NCI-H345 (cell line): ENCODE data around the gene RGL4.
A peak's percentile ranks its signal among the peaks of the same experiment; 100 is the strongest.
"Not testable (repeated sequence)": the region's sequence is repeated elsewhere in the genome, so short reads cannot be mapped to it uniquely, and the experiment has no call there.

Experiments
- DNase-seq: peaks from one replicate; lab custom pipeline; 2025; lab: John Stamatoyannopoulos, UW

RGL4 gene

GRCh38 chr22:23698673-23699235 lies 7.9 kb downstream of the RGL4 start:
- DNase-seq = no peak

DNA sequence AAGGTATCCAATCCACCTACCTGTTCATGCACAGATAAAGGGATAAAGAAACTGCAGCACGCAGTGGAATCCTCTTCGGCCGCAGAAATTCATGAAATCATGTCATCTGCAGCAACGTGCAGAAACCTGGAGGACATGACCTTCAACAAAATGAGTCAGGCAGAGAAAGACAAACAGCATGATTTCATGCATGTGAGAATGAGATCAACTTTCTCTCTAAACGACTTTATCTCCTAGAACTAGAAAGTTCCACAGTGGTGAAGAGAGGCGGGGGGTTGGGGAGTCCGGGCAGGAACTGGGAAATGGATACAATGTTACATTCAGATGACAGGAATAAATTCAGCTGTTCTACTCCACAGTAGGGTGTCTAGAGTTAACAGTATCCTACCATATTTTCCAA lies 9.9 kb downstream of the RGL4 start:
- no peak for DNase-seq

DNA sequence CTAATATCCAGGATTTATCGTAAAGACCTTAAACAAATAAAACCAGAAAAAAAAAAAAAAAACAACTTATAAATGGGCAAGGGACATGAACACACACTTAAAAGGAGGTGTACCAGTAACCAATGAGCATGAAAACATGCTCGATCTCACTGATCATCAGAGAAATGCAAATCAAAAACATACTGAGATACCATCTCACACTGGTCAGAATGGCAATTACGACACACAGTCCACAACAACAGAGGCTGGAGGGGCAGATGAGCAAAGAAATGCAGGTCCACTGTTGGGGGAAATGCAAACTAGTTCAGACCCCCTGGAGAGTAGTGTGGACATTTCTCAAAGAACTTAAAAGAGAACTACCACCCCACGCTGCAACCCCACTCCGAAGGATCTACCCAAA lies 13.2 kb downstream of the RGL4 start:
- no peak for DNase-seq

DNA sequence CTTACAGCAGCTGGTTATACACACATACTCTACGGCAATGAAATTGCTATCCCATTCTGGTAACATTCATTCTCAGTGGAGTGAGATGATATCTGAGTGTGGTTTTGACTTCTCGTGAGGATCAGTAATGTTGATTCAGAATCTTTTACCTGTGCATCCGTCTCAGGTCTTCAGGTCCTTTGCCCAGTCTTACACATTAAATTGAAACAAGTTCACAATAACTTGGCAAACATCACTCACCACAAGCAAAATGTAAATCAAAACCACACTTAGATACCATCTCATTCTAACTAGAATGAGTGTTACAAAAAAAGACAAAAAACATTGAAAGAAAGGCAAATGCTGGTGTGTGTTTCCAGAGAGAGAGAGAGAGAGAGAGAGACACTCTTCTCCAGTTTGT lies 14.0 kb downstream of the RGL4 start:
- DNase-seq = no peak

DNA sequence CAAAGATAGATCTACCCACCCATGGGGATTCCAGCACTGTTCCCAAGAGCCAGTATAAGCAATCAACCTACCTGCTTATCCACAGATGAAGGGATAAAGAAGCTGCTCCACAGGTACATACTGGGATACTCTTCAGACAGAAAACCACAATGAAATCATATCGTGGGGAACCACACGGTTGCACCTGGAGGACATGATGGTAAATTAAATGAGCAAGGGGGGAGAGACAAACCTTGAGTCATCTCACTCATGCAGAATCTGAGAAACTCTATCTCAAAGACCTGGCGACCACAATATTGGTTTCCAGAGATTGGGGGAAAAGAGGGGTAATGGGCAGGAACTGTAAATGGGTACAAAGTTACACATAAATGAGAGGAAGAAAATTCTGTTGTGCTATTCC lies 14.5 kb downstream of the RGL4 start:
- no peak for DNase-seq

GRCh38 chr22:23708270-23708669 lies 17.5 kb downstream of the RGL4 start:
- no peak for DNase-seq

- no peak for DNase-seq
Observed at GRCh38 chr22:23709107-23709506, 18.3 kb downstream of the RGL4 start.

DNA sequence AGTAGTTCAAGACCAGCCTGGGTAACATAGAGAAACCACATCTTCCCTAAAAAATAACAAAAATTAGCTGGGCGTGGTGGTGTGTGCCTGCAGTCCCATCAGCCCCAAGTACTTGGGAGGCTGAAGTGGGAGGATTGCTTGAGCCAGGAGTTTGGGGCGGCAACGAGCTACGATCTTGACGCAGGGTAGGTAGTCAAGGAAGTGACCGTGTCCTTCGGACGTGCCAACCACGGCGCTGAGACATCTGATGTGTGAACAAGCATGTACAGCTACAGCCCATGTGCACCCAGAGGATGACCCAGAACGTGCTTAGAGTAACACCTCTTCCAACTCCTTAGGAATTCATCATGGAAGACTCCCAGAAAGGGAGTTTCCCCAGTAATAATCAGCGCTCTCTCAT lies 21.4 kb downstream of the RGL4 start:
- DNase-seq = no peak

DNA sequence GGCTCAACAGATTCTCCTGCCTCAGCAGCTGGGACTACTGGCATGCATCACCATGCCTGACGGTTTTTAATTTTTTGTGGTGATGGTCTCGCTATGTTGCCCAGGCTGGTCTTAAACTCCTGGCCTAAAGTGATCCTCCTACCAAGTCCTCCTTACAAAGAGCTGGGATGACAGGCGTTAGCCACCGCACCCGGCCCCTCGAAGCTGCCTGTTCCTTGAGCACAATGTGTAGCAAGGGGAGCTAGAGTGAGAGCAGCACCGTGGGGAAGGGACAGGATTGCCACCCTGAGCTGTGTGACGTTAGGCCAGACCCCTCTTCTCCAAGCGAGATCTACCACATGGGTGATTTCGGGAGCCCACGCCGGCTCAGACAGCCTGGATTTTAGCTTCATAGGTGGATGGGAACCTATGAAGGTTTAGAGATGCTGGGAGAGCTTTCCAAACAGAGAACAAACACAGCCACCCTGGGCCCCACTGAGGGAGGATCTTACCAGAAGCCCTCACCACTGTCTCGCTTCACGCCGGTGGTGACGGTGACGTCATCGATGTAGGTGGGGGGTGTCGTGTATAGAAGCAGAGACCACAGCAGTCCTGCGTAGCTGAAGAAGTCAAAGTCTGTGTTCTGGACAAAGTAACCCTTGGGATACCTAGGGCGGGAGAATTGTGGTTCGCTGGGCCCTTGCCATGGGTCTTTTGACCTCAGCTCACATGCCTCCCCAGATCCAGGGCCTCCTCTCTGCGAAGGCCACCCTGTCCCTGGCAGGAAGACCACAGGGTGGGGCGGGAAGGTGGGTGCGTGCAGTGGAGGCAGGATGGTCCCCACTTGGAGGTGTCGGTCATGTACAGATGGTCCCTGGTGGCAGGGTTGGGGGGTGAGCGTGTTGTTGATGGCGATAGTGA lies 23.1 kb downstream of the RGL4 start:
- DNase-seq = no peak

DNA sequence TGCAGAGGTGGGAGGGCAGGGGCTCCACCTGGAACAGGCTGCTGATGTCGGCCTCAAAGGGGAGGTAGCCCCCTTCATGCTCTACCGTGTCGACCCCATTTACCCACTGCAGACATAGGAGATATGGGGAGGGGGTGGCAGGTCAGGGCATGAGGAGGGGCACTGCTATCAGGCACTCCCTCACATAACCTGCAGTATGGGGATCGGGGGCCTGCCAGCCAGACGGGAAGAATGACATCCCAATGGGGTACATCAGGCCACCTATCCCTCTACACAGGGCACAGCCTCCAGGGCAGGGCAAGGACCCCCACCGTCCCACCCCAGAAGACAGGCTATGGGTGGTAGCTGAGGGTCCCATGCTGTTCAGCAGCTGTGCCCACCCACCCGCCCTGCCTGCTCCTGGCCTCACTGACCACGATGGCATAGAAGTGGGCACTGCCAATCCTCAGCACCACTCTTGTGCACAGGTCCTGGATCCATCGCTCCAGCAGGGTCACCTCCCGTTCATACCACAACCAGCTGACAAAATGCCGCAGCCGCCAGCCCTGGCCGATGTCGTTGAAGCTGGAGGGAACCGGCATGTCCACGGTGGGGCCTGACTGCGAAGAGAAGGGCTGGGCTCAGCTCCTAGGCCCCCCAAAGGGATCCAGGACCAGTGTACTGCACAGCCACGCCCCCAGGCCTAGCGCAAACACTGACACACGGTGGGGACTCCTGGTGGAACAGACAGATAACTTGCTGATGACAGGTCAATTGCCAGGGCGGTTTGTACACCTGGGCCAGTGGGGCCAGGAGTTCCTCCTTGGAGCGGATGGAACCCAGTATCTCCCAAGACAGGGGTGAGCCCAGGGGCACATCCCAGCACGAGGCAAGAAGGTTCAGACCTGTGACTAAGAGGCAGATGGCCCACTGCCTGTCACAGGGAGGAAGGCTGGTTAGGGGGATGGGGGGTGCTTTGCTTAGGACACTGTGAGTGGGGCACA lies 24.1 kb downstream of the RGL4 start:
- no peak for DNase-seq

GRCh38 chr22:23715806-23716375 lies 25.1 kb downstream of the RGL4 start:
- DNase-seq = no peak

DNA sequence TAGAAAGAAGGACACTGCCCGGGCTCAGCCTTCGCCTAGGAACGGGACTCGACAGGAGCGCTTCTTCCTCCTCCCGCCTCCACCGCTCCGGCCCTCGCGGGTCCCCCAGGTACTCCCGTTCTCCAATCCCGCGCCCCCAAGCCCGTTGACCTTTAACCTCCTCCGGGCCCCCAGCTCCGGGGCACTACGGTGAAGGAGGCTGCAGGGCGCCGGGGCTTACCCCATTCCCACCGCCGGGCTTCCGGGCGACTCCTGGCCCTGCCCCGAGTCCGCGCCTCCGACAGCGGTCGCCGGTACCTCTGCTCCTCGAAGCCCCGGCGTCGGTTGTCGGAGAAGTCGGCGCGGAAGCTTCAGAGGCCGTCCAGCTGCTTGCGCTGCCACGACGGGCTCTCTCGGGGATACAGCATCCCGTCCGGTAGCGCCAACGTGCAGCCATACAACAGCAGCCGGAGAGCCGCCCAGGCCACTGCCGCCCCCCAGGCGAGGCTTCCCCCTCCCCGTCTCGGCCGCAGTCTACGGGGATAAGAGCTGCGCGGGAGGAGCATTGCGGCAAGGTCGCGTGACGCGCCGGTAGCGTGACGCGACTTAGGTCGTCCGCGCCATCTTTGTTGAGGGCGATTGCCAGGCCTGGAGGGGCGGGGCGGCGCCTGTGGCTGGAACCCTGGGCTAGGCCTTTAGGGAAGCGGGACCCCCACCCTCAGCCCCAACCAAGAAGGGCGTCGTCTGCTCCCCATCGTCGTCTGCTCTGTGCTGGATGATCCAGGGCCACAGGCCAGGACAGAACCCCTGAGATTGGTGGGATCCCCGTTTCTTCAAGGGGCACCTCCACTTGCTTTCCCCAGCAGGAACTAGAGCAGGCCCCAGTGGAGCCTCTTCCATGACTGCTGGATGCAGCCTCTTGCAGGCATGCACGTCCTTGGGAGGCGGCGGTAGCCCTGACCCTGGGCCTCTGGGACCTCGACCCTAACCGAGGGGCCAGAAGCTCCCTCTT lies 26.3 kb downstream of the RGL4 start:
- DNase-seq = peak; percentile 94

- DNase-seq = no peak
Observed at GRCh38 chr22:23718371-23719165, 27.8 kb downstream of the RGL4 start.

DNA sequence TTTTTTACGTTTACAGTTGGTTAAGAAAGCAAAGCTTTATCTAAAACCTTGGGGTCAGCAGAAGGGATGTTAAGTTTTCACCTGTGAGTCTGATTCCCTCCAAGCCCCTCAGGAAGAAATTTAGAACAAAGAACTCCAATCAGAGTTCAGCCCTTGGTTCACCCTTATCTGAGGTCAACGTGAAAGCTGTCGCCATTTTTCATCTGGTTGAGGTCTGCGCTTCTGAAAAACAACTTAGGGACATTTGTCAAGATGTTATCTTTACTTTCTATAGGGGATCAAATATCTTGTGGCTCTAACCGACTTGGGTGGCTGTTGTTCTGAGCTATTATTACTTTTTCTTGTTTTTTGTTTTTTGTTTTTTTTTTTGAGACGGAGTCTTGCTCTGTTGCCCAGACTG lies 30.0 kb downstream of the RGL4 start:
- DNase-seq = no peak

GRCh38 chr22:23722160-23722559 lies 31.3 kb downstream of the RGL4 start:
- DNase-seq = no peak

GRCh38 chr22:23722724-23723123 lies 31.9 kb downstream of the RGL4 start:
- DNase-seq = no peak

DNA sequence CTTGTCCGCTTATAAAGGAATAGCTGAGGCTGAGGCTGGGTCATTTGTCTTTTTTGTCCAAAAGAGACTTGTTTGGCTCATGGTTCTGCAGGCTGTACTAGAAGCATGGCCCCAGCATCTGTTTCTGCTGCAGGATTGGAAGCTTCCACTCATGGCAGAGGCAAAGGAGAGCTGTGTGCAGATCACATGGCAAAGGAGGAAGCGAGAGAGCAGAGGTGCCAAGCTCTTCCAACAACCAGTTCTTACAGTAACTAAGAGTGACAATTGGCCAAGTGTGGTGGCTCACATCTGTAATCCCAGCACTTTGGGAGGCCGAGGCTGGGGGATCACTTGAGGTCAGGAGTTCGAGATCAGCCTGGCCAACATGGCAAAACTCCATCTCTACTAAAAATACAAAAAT lies 37.3 kb downstream of the RGL4 start:
- not testable (repeated sequence) for DNase-seq

DNA sequence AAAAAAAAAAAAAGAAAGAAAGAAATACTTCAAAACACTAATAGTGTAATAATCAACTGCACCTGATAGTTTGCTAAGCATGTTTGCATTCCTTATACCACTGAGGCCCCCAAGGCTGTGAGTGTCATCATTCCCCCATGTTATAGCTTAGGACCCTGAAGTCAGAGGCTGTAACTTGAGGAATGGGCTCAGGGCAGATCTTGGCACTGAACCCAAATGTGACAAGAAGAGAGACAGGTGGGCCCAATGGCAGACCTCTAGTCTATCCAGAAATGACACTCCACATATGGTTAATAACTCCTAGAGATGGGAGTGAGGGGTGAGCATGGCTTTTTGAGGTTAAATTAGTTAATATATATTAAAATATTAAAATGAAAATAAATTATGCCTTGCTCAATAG lies 46.9 kb downstream of the RGL4 start:
- DNase-seq = no peak

DNA sequence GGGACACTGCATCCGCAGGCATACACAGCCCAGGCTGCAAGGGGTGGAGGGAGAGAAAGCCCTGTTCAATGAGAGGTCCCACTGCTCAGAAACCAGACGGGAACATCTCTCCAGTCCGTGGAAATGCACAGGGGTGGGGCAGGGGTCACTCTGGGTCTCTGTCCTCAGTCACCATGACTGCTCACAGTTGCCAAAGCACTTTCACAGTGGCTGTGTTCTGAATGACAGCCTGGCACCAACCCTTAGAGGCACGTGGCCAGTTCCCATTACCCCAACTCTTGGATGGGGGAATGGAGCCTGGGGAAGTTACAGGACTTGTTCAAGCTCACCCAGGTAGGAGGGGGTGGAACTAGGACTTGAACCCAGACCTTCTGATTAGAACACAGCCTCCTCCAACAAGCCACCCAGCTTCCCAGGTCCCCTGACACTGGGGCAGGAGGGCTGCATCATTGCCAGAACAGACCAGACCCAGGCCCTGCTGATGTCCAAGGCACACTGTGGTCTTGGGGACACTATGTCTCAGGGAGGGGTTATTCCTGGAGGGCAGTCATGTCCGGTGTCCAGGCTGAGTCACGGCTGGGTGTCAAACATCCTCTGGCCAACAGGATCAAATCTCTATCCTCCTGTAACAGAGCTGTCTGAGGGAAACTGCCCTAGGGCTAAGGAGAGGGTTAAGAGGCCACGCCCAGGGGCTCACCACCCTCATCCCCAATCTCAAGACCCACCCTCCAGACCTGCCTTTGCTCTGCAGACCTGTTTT lies 51.9 kb downstream of the RGL4 start:
- no peak for DNase-seq
